GM18870 (cell line): Measurements from ENCODE around the gene S100A6.
"Not testable (repeated sequence)": the region's sequence is repeated elsewhere in the genome, so short reads cannot be mapped to it uniquely, and the experiment has no call there.

ENCODE experiments used
- ATAC-seq: cut with Tn5 transposase; IDR thresholded peaks from one replicate; pipeline ENCODE4 v1.9.1; 2021; ENCODE audit warnings: moderate library complexity; ENCODE audit not compliant: unreplicated experiment

Gene S100A6

DNA sequence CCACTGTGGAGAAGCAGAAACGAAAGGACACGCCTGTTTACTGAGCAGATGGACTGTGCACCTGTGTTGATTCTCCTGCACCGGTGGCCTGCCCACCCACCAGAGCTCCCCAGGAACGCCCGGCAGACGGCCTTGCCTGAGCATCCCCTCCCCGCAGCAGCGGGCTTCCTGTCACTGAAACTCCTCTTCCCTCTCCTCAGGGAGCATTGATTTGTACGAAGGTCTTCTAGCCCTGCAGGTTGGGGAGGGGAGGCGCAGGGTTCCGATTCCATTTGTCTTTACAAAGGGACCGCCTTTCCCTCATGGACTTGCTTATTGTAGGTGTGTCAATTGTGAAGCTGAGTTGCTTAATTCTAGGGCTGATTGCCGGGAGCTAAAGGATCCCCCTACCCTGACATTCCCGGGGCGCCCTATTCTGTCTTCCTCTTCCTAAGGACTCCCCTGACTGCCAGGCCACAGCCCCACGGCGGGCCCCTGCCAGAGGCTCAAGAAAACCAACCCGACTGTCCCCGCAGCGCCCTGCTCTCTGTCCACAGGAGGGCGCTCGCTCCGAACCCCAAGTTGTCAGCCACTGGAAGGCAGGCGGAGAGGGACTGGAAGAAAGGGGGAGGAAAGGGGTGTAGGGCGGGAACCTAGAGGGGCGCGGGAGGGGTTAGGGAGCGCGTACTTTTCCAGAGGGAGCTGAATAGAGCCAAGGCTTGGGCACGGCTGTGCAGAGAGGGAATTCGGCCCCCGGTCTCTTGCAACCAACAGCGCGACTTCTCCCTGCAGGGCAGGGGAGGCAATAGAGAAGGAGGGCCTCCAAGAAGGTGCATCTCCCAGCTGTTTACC, 2.8 kb downstream of the S100A6 start:
- ATAC-seq = no peak

DNA sequence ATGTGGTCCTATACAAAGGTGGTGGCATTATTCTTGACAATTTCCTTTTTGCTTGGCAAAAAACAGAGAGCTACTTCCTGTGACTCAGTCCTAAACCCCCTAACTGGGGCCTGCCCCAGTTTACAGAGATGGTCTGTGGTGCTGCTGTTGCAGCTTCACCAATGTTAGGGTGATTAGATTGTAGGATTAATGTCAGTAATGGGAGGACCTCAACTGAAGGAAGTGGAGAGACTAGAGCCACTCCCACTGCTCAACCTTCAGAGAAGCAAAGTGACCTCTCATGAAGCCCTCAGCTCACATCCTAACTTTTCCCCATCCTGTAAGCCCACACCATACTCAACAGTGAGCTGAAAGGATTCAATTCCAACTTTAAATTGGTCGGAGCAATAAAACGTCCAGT, 3.6 kb downstream of the S100A6 start:
- ATAC-seq = no peak

DNA sequence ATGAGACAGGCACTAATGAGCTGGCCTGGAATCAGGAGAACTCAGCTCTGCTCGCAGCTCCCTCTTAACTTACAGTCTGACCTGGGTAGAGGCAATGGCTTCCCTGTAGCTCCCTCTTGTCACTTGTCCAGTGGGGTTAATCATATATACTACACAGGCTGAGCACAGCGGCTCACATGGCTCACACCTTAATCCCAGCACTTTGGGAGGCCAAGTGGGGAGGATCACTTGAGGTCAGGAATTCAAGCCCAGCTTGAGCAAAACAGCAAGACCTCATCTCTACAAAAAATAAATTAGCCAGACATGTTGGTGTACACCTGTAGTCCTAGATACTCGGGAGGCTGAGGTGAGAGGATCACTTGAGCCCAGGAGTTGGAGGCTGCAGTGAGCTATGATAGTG, 4.2 kb downstream of the S100A6 start:
- ATAC-seq = no peak

DNA sequence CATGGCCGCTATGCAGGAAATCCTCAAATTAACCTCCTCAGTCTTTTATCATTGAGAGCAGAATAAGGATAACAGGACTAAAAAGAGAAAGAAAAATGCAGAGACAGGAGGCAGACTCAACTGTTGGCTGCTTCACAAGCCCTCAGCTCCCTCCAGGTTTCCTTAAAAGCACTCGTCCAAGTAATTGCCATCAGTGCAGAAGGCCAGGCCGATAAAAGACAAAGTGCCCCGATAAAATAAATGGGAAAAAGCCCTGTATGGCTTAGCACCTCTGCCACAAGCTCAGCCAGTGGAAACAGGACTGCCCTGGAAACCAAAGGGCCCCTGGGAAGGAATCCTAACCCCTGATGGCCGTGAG, 8.1 kb downstream of the S100A6 start:
- no peak for ATAC-seq

DNA sequence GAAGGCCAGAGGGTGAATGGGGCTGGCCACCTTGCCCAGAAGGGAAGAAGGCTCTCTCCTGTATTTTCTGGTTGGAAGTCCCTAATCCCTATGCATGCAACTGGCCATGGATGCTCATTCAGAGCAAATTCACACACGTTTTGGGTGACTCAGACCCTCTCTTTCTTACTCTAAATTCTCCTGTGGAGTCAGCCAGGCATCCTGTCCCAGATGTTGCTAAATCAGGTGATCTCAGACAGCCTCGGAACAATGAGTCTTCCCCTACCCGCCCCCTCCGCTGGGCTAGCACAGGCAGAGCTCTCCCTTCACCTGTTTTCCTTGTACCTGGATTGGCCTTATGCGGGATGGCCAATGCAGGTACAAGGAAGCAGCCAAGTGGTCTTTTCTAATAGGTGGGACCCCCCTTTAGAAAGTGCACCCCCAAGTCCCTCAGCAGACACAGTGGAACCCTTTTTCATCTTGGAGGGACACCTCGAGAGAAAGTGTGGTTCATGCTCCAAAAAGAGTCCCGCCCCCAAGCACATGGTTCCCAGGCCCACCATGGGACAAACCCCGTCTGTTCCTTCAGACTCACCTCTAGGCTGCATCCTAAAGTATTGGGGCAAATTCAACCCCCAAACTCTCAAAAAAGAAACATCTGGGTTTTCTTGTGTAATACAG, 8.6 kb downstream of the S100A6 start:
- no peak for ATAC-seq

DNA sequence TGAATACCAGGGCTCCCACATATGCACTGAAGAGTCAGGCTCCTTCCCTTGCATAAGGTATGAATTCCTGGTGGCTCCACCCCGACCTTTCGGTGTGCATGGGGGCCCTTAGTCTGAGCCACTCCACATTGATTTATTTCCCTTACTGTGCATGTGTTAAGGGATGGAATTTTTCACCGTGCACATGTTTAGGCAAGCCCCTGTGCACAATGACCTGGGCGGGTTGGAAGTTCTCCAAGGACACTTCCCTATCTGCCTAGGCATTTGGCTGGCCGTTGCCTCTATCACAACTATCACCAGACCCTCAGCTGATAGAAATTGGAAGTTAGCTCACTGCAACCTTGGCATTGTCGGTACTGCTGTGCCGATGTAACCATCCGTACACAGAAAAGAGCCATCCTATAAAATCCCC, 9.7 kb downstream of the S100A6 start:
- ATAC-seq = no peak

DNA sequence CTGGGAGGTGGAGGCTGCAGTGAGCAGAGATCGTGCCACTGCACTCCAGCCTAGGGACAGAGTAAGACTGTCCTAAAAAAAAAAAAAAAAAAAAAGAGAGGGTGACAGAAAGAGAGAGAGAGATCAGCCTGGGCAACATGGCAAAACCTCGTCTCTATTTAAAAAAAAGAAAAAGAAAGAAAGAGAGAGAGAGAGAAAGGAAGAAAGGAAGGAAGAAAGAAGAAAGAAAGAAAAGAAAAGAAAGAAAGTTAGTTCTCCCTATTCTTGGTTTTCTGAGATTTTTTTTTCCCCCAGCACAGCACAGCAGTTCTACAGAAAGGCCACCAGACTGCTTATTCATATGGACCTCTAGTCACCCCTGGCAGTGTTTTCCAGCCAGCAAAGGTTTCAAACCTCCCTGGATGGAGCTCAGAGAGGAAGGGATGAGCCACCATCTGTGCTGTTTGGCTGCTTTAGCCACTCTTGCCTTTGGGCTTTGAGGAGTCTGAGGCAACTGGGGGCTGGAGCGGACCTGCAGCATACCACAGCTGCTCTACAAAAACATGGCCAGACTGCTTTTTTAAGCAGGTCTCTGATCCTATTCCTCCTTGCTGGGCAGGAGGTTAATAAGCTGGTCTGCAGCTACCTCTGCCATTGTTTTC, 10.6 kb downstream of the S100A6 start:
- no peak for ATAC-seq

DNA sequence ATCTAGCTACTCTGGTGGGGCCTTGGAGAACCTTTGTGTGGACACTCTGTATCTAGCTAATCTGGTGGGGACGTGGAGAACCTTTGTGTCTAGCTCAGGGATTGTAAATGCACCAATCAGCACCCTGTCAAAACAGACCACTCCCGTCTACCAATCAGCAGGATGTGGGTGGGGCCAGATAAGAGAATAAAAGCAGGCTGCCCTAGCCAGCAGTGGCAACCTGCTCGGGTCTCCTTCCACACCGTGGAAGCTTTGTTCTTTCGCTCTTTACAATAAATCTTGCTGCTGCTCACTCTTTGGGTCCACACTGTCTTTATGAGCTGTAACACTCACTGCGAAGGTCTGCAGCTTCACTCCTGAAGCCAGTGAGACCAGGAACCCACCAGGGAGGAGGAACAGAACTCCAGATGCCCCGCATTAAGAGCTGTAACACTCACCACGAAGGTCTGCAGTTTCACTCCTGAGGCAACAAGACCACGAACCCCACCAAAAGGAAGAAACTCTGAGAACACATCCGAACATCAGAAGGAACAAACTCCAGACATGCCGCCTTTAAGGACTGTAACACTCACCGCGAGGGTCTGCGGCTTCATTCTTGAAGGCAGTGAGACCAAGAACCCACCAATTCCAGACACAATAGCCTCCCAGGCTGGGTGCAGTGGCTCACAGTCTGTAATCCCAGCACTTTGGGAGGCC, 13.3 kb downstream of the S100A6 start:
- ATAC-seq = not testable (repeated sequence)

DNA sequence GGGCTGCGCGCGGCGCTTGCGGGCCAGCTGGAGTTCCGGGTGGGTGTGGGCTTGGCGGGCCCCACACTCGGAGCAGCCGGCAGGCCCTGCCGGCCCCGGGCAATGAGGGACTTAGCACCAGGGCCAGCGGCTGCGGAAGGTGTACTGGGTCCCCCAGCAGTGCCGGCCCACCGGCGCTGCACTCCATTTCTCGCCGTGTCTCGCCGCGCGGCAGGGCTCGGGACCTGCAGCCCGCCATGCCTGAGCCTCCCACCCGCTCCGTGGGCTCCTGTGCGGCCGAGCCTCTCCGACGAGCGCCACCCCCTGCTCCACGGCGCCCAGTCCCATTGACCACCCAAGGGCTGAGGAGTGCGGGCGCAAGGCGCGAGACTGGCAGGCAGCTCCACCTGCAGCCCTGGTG, 14.0 kb downstream of the S100A6 start:
- not testable (repeated sequence) for ATAC-seq

DNA sequence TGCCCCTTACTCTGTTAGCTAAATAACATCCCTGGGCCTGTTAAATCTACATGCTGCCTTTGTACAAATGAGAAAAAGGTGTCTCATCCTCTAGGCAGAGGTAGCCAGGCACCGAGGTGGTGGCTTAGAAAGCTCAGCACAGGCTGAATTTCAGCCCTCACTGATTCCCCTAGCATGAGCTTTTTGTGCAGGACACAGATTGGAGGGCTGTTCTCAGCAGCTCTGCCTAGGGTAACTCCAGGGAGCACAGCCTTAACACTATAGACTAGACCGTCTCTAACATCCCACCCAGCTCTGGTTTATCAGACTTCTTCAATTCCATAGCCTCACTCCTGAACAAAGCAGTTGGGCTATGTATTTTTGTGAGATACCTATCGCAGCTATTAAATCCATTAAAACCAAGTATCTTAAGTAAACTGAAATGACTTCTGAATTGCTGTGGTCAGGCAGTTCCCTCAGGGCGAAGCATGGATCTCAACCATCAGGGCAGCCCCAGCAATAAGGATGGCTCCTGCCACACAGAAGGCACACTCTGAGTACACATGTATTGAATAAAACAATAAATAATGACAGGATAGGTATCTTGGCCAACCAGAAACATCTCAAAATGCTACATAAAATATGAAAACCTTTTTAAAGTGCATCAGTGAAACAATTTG, 14.8 kb downstream of the S100A6 start:
- ATAC-seq = no peak

DNA sequence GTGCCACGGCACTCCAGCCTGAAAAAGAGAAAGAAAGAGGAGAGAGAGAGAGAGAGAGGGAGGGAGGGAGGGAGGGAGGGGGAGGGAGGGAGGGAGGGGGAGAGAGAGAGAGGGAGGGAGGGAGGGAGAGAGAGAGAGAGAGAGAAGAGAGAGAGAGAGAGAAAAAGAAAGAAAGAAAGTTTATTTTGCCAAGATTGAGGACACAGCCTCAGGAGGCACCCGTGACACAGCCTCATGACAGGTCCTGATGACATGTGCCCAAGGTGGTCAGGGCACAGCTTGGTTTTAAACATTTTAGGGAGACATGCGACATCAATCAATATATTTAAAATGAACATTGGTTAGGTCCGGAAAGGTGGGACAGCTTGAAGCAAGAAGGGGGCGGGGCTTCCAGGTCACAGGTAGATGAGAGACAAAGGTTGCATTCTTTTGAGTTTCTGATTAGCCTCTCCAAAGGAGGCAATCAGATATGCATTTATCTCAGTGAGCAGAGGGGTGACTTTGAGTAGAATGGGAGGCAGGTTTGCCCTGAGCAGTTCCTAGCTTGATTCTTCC, 15.6 kb downstream of the S100A6 start:
- ATAC-seq = not testable (repeated sequence)

DNA sequence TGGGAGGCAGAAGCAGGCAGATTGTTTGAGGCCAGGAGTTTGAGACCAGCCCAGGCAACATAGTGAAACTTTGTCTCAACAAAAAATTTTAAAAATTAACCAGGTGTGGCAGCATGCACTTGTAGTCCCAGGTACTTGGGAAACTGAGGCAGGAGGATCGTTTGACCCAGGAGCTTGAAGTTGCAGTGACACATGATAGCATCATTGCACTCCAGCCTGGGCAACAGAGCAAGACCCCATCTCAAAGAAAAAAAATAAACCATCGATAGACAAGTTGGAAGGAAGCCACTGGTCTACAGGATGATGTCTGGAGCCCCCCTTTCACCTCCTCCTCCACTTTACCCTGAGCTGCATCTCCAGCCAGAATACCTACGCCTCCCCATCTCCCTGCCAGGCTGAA, 16.5 kb downstream of the S100A6 start:
- no peak for ATAC-seq

DNA sequence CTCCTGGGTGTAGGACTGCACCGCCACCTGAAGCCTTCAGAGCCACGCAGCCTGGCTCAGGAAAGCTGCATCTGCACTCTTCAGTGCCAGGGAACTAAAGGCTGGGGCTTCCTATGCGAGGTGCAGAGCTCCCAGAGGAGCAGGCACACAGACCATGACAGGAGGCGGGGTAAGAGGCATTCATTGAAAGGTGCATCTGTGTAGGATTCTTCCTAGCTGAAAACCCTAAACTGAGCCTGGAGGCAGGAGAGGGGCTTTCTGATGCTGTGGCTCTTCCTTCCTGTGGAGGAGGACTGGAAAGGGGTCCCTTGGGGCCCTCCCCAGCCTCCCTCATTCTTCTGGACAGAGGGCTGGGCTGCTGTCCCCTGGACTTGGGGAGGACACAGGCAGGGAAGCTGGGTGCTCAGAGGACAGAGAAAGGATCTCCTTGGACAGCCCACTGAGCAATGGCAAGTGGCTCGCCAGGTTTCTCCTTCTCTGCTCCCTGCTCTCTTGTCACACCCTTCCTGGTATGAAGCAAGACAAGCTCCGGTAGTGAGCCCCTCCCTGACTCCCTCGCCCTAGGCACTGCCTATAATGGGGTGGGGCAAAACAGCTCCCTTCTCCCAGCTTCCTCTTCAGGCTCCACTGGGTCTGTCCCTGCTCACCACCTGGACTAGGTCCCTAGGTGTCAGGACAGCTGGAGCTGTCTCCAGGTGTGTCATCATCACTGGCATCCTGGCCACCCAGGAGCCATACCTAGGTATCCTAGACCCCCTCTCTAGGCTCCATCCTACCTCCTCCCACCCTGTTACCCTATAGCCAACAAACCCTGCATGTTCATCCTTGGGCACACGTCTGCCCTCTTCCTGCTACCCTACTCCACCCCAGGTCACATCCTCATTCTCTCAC, 20.0 kb downstream of the S100A6 start:
- ATAC-seq = no peak

DNA sequence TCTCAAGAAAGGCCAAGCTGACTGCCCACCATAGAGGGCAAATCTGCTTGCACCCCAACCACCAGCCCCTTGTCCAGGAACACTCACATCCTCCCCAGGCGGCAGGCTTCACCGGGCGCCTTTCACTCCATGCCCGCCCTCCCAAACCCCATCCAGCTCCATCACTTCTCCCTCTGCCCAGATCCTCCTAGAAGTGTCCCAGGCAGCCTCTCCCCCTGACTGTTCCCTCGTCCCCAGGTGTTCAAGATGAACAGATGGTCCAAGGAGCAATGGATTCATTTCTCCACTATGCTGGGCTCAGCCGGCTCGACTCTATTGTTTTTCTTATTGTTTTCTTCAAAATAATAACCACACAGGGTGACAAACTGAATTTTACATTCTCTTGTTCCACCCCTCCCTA, 22.1 kb downstream of the S100A6 start:
- no peak for ATAC-seq

DNA sequence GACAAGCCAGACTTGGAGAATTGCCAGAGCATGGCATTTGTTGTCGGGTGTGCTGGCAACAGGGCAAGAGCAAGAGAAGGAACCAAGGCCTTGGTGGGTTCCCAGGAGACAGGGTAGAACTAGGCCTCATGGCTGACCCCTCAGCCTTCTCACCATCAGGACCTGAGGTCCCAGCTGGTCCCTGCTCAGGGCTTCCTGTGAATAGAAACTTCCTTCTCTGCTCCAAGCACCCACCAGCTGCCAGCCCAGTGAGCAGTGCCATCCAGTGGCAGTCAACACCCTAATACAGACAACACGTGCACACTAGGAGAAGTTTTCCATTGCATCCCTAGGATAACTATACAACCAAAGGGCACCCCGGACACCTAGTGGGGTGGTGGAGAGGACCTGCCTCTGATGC, 22.8 kb downstream of the S100A6 start:
- no peak for ATAC-seq

DNA sequence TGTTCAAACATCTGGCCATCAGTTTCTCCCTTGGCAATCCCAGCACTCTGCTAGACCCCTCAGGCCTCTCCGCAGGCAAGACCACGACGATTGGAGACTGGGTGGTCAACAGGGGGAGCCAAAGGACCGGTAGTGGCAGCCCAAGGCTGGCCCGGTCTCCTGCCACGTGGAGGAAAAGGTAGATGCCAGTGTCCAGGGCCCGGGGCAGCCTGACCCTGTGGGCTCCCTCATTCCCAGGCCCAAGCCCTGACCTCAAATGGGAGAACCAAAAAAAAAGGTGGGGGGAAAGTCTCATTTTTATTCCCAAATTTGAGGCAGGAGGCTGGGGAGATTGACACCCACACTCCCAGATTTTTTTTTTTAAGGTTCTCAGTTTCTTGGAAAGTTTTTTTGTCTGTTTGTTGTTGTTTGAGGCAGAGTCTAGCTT, 24.8 kb downstream of the S100A6 start:
- no peak for ATAC-seq

DNA sequence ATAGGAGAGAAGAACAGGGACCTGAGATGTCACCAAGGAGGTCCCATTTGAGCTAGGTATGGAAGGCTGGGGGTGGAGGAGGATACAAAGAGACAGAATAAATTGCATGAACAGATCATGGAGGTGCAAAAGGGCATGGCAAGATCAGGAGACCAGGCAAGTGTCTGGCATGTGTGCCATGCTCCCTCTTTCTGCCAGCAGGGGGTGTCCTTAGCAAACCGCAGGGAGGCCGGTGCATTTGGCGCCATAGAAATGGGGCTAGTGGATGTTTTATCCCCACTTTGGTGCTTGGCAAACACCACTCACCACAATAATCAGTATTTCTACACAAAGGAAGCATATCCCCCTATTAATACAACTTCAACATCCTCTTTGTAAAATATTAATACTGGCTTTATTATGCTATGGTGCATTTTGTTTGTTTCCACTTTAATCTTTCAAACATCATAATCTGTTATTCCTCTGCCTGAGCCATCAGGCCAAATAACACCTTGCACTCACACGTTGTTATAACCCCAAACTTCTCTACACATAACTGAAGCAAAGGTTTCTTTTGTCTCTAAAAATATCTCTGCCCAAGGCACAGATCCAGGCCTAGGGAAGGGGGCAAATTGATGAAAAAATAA, 25.9 kb downstream of the S100A6 start:
- ATAC-seq = no peak

DNA sequence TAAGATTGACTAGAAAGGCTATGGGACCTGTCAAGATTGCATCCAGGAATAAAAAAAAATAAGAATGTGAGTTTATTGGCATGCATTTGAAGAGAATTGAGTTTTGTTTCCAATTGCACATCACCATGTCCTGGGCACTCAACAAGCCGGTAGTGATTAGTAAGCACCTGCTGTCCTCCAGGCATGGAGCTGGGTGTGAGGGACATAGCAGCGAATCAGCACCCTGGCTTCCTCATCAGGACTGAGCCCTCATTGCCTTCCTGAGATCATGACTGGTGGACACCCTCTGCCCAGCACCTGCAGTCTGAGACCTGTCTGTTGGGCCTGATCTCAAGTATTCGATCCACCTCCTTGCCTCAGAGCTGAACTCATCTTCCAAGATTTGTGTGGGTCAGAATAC, 26.8 kb downstream of the S100A6 start:
- no peak for ATAC-seq

DNA sequence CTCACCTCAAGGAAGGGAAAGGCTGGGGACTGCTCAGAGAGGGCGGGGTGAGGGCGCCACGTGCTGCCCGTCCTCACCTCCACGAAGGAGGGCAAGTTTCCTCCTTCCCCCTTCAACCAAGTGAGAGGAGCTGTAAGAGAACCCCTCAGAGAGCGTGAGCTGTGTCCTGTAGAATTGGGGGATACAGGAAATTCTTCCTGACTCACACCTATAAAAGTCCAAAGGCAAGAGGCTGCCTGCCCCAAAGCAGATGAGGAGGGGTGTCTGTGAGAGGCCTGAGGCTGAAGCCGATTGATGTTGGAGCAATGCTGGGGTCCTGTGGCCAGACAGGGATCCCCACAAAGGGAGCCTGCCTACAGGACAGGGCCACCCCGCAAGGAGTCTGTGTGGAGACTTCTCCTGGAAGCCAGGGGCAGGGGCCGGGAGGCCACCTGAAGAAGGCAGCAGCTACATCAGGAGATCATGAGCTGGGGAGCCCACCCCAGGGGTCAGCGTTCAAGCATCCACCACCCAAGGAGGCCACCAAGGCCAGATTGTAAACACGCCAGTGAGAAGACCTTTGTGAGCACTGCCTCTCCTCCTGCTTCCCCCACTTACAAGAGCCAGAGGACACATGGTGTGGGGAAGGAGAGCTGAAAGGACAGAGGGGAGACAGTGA, 27.7 kb downstream of the S100A6 start:
- ATAC-seq = no peak
